Measurements from ENCODE around the gene CARS1. TPM values are rescaled to one million over a fixed set of nuclear protein-coding genes. Genes with fewer than 3 reads are reported as not detected.

CARS1 gene
- total and polyA plus RNA-seq, 2 of the 4 experiments (the other 2 are of a cell fraction) = 72.7 to 78.3 TPM

DNA sequence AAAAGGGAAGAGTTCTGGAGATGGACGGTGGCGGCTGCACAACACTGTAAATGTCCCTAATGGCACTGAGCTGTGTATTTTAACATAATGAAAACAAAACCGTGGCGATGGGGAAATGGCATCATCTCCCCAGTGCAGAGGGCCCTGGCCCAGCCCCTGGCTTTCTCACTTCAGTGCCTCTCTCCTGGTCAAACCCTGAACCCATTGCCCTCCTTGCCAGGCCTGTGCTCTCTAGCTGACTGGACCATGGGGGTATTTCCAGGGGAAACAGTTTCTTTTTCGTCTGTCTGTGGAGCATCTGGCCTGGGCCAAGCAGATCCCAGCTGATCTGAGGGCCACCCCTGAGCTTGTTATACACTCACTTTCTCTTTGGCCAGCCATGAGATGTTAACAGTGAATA lies 47.7 kb downstream of the CARS1 start:
- H2BK20ac ChIP-seq (ENCODE audit: low read depth, low read length) = no peak overlapping the region
- no peak overlapping the region for H2AFZ ChIP-seq (replicated peaks; ENCODE audit: low read length, poor library complexity)
- H4K5ac ChIP-seq (ENCODE audit: low read depth, low read length) = no peak overlapping the region
- H2BK5ac ChIP-seq (ENCODE audit: low read depth, low read length, poor library complexity, severe bottlenecking) = no peak overlapping the region
- no peak overlapping the region for H3K56ac ChIP-seq (ENCODE audit: extremely low read depth, insufficient read depth, low read length)
- CTCF ChIA-PET = no interaction called here
- no peak overlapping the region for H3K9ac ChIP-seq (ENCODE audit: low read depth, low read length)
- no peak overlapping the region for H2BK15ac ChIP-seq (ENCODE audit: low read depth, low read length)
- no peaks in the 10 kb centered on the region for H3K27me3 ChIP-seq (ENCODE audit: control insufficient read depth, insufficient read depth, low read length)
- H3K4me3 ChIP-seq (ENCODE audit: insufficient read depth, low read depth, low read length) = no peak overlapping the region
- no peak overlapping the region for H4K8ac ChIP-seq (ENCODE audit: low read depth in 2 of 2, low read length in 2 of 2)
- no peak overlapping the region for H3K4ac ChIP-seq (ENCODE audit: low read depth, low read length)
- H2AK5ac ChIP-seq (ENCODE audit: low read depth, low read length) = no peak overlapping the region
- H3K79me1 ChIP-seq (ENCODE audit: low read depth in 1 of 2, low read length in 2 of 2) = peaks cover 5 to 26% of the 10 kb centered on the region in 2 experiments; a peak in 3 of 4 replicates
- no peak overlapping the region for H2AK9ac ChIP-seq (replicated peaks; ENCODE audit: low read depth, low read length, poor library complexity)
- in situ Hi-C loops (cut with MboI; ENCODE audit: low sequenced_read_pairs) (no loop called here), dilution Hi-C loops (cut with HindIII; ENCODE audit: low sequenced_read_pairs, unreplicated experiment) (no loop called here), intact Hi-C loops (cut with micrococcal nuclease) (no loop called here)
- no peaks in the 10 kb centered on the region for H3K9me3 ChIP-seq (ENCODE audit: control insufficient read depth, insufficient read depth, low read length)
- ATAC-seq (ENCODE audit: low read depth) (no peak), DNase-seq (no peak)
- TF ChIP-seq RCOR1 (IDR thresholded peaks at IDR 0.05; ENCODE audit: insufficient replicate concordance, low read length) = no peak
- no peak for TF ChIP-seq MAFK (IDR thresholded peaks at IDR 0.05; ENCODE audit: low read depth, low read length)
- no peak for TF ChIP-seq FOS (IDR thresholded peaks at IDR 0.05; ENCODE audit: low read depth, low read length)
- TF ChIP-seq NFE2L2 (IDR thresholded peaks at IDR 0.05; ENCODE audit: low read depth, low read length) = no peak
- no peak for TF ChIP-seq MXI1 (IDR thresholded peaks at IDR 0.05; ENCODE audit: borderline replicate concordance, low read depth, low read length)
- no peak for TF ChIP-seq USF2 (IDR thresholded peaks at IDR 0.05; ENCODE audit: low read depth, low read length)
- TF ChIP-seq POLR2A (IDR thresholded peaks at IDR 0.05; ENCODE audit: low read depth, low read length) = no peak
- no peak for TF ChIP-seq MAZ (IDR thresholded peaks at IDR 0.05; ENCODE audit: borderline replicate concordance, low read depth, low read length)
- TF ChIP-seq CEBPB (IDR thresholded peaks at IDR 0.05; ENCODE audit: low read depth, low read length) = no peak
- TF ChIP-seq RFX5 (IDR thresholded peaks at IDR 0.05; ENCODE audit: low read depth, low read length) = no peak
- no peak for TF ChIP-seq CHD1 (IDR thresholded peaks at IDR 0.05; ENCODE audit: low read depth, low read length)
- no peak for TF ChIP-seq CTCF (conservative IDR thresholded peaks at IDR 0.05; ENCODE audit: low read depth, low read length)
- TF ChIP-seq, protein P1, sequence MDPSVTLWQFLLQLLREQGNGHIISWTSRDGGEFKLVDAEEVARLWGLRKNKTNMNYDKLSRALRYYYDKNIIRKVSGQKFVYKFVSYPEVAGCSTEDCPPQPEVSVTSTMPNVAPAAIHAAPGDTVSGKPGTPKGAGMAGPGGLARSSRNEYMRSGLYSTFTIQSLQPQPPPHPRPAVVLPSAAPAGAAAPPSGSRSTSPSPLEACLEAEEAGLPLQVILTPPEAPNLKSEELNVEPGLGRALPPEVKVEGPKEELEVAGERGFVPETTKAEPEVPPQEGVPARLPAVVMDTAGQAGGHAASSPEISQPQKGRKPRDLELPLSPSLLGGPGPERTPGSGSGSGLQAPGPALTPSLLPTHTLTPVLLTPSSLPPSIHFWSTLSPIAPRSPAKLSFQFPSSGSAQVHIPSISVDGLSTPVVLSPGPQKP (IDR thresholded peaks at IDR 0.05; ENCODE audit: borderline replicate concordance, low read depth, low read length) = no peak
- TF ChIP-seq BHLHE40 (IDR thresholded peaks at IDR 0.05; ENCODE audit: low read depth, low read length) = no peak
- TF ChIP-seq SMC3 (IDR thresholded peaks at IDR 0.05; ENCODE audit: low read depth, low read length) = no peak
- no peak overlapping the region for H2BK120ac ChIP-seq (ENCODE audit: low read depth, low read length)
- no peak overlapping the region for H3K27ac ChIP-seq (ENCODE audit: insufficient read depth, low read length)
- POLR2A ChIA-PET (ENCODE audit: unreplicated experiment) = no interaction called here
- WGBS, 2 experiments (ENCODE audit: extremely low coverage in 2 of 2, insufficient read length in 1 of 2) = 90% methylated on average over 5 of the region's 5 CpGs; no CpG with 5 or more reads in 1 of the 2 experiments
- peaks cover 30% of the 10 kb centered on the region for H4K20me1 ChIP-seq (ENCODE audit: insufficient read depth, low read length)
- no peak overlapping the region for H3K23ac ChIP-seq (ENCODE audit: low read depth, low read length)
- H3K36me3 ChIP-seq (ENCODE audit: control insufficient read depth, insufficient read depth, low read length) = peaks cover 77% of the 10 kb centered on the region
- BruUV-seq (replicated peaks) = no TSS peak
- no peaks in the 10 kb centered on the region; the same call in 1 of the 2 replicates for H3K9me1 ChIP-seq (ENCODE audit: insufficient read depth, low read length)
- peaks cover 8% of the 10 kb centered on the region; the same call in 1 of the 2 replicates for H3K4me1 ChIP-seq (ENCODE audit: control insufficient read depth, insufficient read depth, low read length)
- no peak overlapping the region for H3K14ac ChIP-seq (replicated peaks; ENCODE audit: low read depth, low read length)
- no peak overlapping the region for H4K91ac ChIP-seq (ENCODE audit: insufficient read depth, low read depth, low read length)
- no peak overlapping the region for H3K4me2 ChIP-seq (ENCODE audit: low read depth, low read length)
- H3K18ac ChIP-seq (ENCODE audit: low read depth, low read length) = no peak overlapping the region

All from IMR-90 (cell line).